IMR-90 (cell line): ENCODE measurements around the gene NUDT1. TPM values are rescaled to one million over a fixed set of nuclear protein-coding genes. Genes with fewer than 3 reads are reported as not detected.

Experiments used
- ATAC-seq: fragments of 200-7000 bp; cut with Tn5 transposase; 2 replicates; pipeline ENCODE4 v1.9.1; 2020; ENCODE audit warnings: low read depth, mild to moderate bottlenecking, moderate library complexity
- BruUV-seq: library from RNA; stranded (reverse); fragments of 400-500 nt; replicated peaks from 2 replicates; lab custom pipeline; 2021; lab: Mats Ljungman, UMichigan
- CTCF ChIA-PET: fragments of 300-600 bp; formaldehyde crosslinking; extraction: SDS; loops from one replicate; lab custom pipeline; 2021; ENCODE audit warnings: antibody characterized with exemption; lab: Yijun Ruan, JAX
- POLR2A ChIA-PET: fragments of 300-600 bp; sonication (Branson Sonifier 250); formaldehyde crosslinking; loops from one replicate; lab custom pipeline; 2022; ENCODE audit warnings: antibody characterized with exemption; ENCODE audit not compliant: unreplicated experiment; lab: Charles Lee
- DNase-seq: peaks from one replicate; pipeline ENCODE4 v3.0.0; 2013
- H2AFZ ChIP-seq: replicated peaks from 2 replicates; pipeline ENCODE3; 2013; ENCODE audit warnings: low read length, mild to moderate bottlenecking; ENCODE audit not compliant: poor library complexity
- H2AK5ac ChIP-seq: 2 replicates; pipeline ENCODE4 v1.6.1; 2013; ENCODE audit warnings: low read depth, low read length, inconsistent platforms
- H2AK9ac ChIP-seq: replicated peaks from 2 replicates; pipeline ENCODE3; 2013; ENCODE audit warnings: mild to moderate bottlenecking, low read depth, low read length, moderate library complexity; ENCODE audit not compliant: poor library complexity
- H2BK120ac ChIP-seq: 2 replicates; pipeline ENCODE4 v1.6.1; 2013; ENCODE audit warnings: low read depth, low read length, inconsistent platforms
- H2BK15ac ChIP-seq: 3 replicates; pipeline ENCODE4 v1.6.1; 2013; ENCODE audit warnings: low read depth, low read length, inconsistent platforms
- H2BK20ac ChIP-seq: 2 replicates; pipeline ENCODE4 v1.6.1; 2013; ENCODE audit warnings: low read depth, mild to moderate bottlenecking, inconsistent platforms, low read length, moderate library complexity
- H2BK5ac ChIP-seq: 2 replicates; pipeline ENCODE4 v1.6.1; 2013; ENCODE audit warnings: mild to moderate bottlenecking, low read depth, low read length, inconsistent platforms; ENCODE audit not compliant: poor library complexity, severe bottlenecking
- H3K14ac ChIP-seq: replicated peaks from 2 replicates; pipeline ENCODE4 v1.6.1; 2013; ENCODE audit warnings: low read depth, low read length, inconsistent platforms
- H3K18ac ChIP-seq: 2 replicates; pipeline ENCODE4 v1.6.1; 2013; ENCODE audit warnings: low read depth, low read length, control low read depth
- H3K23ac ChIP-seq: 2 replicates; pipeline ENCODE4 v1.6.1; 2013; ENCODE audit warnings: low read depth, low read length, inconsistent platforms
- H3K27ac ChIP-seq: 2 replicates; pipeline ENCODE4 v1.5.1; 2013; ENCODE audit warnings: mild to moderate bottlenecking, control low read depth, low read length; ENCODE audit not compliant: insufficient read depth
- H3K27me3 ChIP-seq: 2 replicates; pipeline ENCODE4 v1.6.1; 2013; ENCODE audit warnings: low read length; ENCODE audit not compliant: control insufficient read depth, insufficient read depth
- H3K36me3 ChIP-seq: 2 replicates; pipeline ENCODE4 v1.6.1; 2013; ENCODE audit warnings: low read length, mixed read lengths; ENCODE audit not compliant: control insufficient read depth, insufficient read depth
- H3K4ac ChIP-seq: 2 replicates; pipeline ENCODE4 v1.6.1; 2013; ENCODE audit warnings: low read depth, low read length, inconsistent platforms
- H3K4me1 ChIP-seq: 2 replicates; pipeline ENCODE4 v1.6.1; 2013; ENCODE audit warnings: low read length, mixed read lengths; ENCODE audit not compliant: control insufficient read depth, insufficient read depth
- H3K4me2 ChIP-seq: 2 replicates; pipeline ENCODE4 v1.6.1; 2013; ENCODE audit warnings: low read depth, mild to moderate bottlenecking, control low read depth, low read length, moderate library complexity
- H3K4me3 ChIP-seq: 2 replicates; pipeline ENCODE4 v1.5.1; 2013; ENCODE audit warnings: low read depth, mild to moderate bottlenecking, control low read depth, low read length, moderate library complexity; ENCODE audit not compliant: insufficient read depth
- H3K56ac ChIP-seq: 2 replicates; pipeline ENCODE4 v1.6.1; 2013; ENCODE audit warnings: low read length, inconsistent platforms; ENCODE audit not compliant: insufficient read depth; ENCODE audit errors: extremely low read depth
- H3K79me1 ChIP-seq, 2 experiments: 2 replicates each; pipeline ENCODE4 v1.6.1; 2013; ENCODE audit warnings: low read length in 2 of 2, inconsistent platforms in 1 of 2, low read depth in 1 of 2
- H3K9ac ChIP-seq: 2 replicates; pipeline ENCODE4 v1.6.1; 2013; ENCODE audit warnings: low read depth, low read length, control low read depth
- H3K9me1 ChIP-seq: 2 replicates; pipeline ENCODE4 v1.6.1; 2013; ENCODE audit warnings: low read length, inconsistent platforms; ENCODE audit not compliant: insufficient read depth
- H3K9me3 ChIP-seq: 2 replicates; pipeline ENCODE4 v1.6.1; 2013; ENCODE audit warnings: low read length; ENCODE audit not compliant: control insufficient read depth, insufficient read depth
- H4K20me1 ChIP-seq: 2 replicates; pipeline ENCODE4 v1.6.1; 2013; ENCODE audit warnings: low read length, inconsistent platforms; ENCODE audit not compliant: insufficient read depth
- H4K5ac ChIP-seq: 2 replicates; pipeline ENCODE4 v1.6.1; 2013; ENCODE audit warnings: mild to moderate bottlenecking, low read depth, low read length, control low read depth
- H4K8ac ChIP-seq, 2 experiments: 2 replicates each; pipeline ENCODE4 v1.6.1; 2013; ENCODE audit warnings: low read depth in 2 of 2, low read length in 2 of 2, control low read depth in 1 of 2, inconsistent platforms in 1 of 2
- H4K91ac ChIP-seq: 2 replicates; pipeline ENCODE4 v1.6.1; 2013; ENCODE audit warnings: low read depth, low read length, inconsistent platforms; ENCODE audit not compliant: insufficient read depth
- BHLHE40 ChIP-seq: fragments of 150-350 bp; IDR thresholded peaks from 2 replicates; pipeline ENCODE4 v1.6.1; 2016; ENCODE audit warnings: mild to moderate bottlenecking, low read depth, low read length
- CHD1 ChIP-seq: IDR thresholded peaks from 2 replicates; pipeline ENCODE4 v1.6.1; 2012; ENCODE audit warnings: low read depth, low read length, improper control_type of control experiment
- MAZ ChIP-seq: IDR thresholded peaks from 2 replicates; pipeline ENCODE4 v1.6.1; 2012; ENCODE audit warnings: low read depth, mild to moderate bottlenecking, low read length, improper control_type of control experiment, moderate library complexity, borderline replicate concordance
- USF2 ChIP-seq: fragments of 150-350 bp; IDR thresholded peaks from 2 replicates; pipeline ENCODE4 v1.6.1; 2017; ENCODE audit warnings: mild to moderate bottlenecking, antibody characterized with exemption, low read length, low read depth
- WGBS, 2 experiments: methylation state at CpG; one replicate each; pipeline versions ENCODE4 v1.1.5 to v1.1.7; 2013; ENCODE audit warnings: missing lambda C conversion rate in 2 of 2; ENCODE audit not compliant: insufficient read length in 1 of 2; ENCODE audit errors: extremely low coverage in 2 of 2; 5-methylcytosine and 5-hydroxymethylcytosine counted together
- dilution Hi-C: fragments of 300-500 bp; cut with HindIII; formaldehyde crosslinking; loops from one replicate; pipeline ENCODE4 v1.14.3; 2018; ENCODE audit warnings: low sequenced_read_pairs; ENCODE audit not compliant: unreplicated experiment
- in situ Hi-C: fragments of 300-500 bp; cut with MboI; formaldehyde crosslinking; loops from 3 replicates; pipeline ENCODE4 v1.14.3; 2019; ENCODE audit warnings: low sequenced_read_pairs, inconsistent platforms, mixed read lengths
- intact Hi-C: fragments of 100-400 bp; cut with micrococcal nuclease; formaldehyde crosslinking; loops from 2 replicates; pipeline ENCODE4 v1.10.0; 2022
- polyA plus RNA-seq, 3 experiments: library from polyadenylated mRNA; depleted of rRNA; stranded (reverse); fragments of >200 nt; gene quantifications; 2 replicates each; pipeline ENCODE4 v1.2.3, GENCODE V29; 2012; ENCODE audit warnings: low replicate concordance in 1 of 3
- total RNA-seq: library from RNA; depleted of rRNA; stranded (reverse); fragments of >200 nt; gene quantifications from 2 replicates; pipeline ENCODE4 v1.2.3, GENCODE V29; 2012

Gene NUDT1
- total and polyA plus RNA-seq, 2 of the 4 experiments (the other 2 are of a cell fraction) = 33.4 to 49.1 TPM

GRCh38 chr7:2245883-2246675 lies 4.1 kb downstream of the NUDT1 start:
- H3K23ac ChIP-seq = no peak overlapping the region
- no peak overlapping the region for H2BK15ac ChIP-seq
- no peak overlapping the region for H2AK5ac ChIP-seq
- no peak overlapping the region for H2BK20ac ChIP-seq
- dilution Hi-C loops = no loop called here
- TF ChIP-seq CHD1 (no peak), BHLHE40 (no peak), MAZ (no peak), USF2 (no peak)
- ATAC-seq (no peak), DNase-seq (no peak)
- no peak overlapping the region for H3K27ac ChIP-seq
- no peak overlapping the region for H3K4me2 ChIP-seq
- no TSS peak for BruUV-seq
- no peak overlapping the region for H2AFZ ChIP-seq
- no peak overlapping the region for H3K9ac ChIP-seq
- peaks cover 32% of the 10 kb centered on the region for H3K9me1 ChIP-seq
- no peak overlapping the region for H4K91ac ChIP-seq
- peak overlapping the region; percentile 15; the same call in 1 of the 2 replicates for H3K4ac ChIP-seq
- H4K5ac ChIP-seq = no peak overlapping the region
- no peak overlapping the region for H3K56ac ChIP-seq
- POLR2A ChIA-PET = no interaction called here
- no peak overlapping the region for H2AK9ac ChIP-seq
- in situ Hi-C loops = no loop called here
- no peak overlapping the region for H3K4me3 ChIP-seq
- peaks cover 12 to 59% of the 10 kb centered on the region in 2 experiments for H3K79me1 ChIP-seq
- no peak overlapping the region for H2BK5ac ChIP-seq
- H3K4me1 ChIP-seq = peaks cover 19% of the 10 kb centered on the region
- no peak overlapping the region for H2BK120ac ChIP-seq
- H3K27me3 ChIP-seq = no peaks in the 10 kb centered on the region
- H3K18ac ChIP-seq = no peak overlapping the region
- peaks cover 6% of the 10 kb centered on the region; the same call in 1 of the 2 replicates for H4K20me1 ChIP-seq
- intact Hi-C loops = loop anchor here (5.0 kb wide), 2 partner anchors 66 to 221 kb away; partner anchors contain the start of gene SNX8
- no peaks in the 10 kb centered on the region for H3K36me3 ChIP-seq
- H3K14ac ChIP-seq = no peak overlapping the region
- WGBS, 2 experiments = 86% methylated on average over 9 of the region's 22 CpGs; no CpG with 5 or more reads in 1 of the 2 experiments
- CTCF ChIA-PET = no interaction called here
- H3K9me3 ChIP-seq = no peaks in the 10 kb centered on the region
- H4K8ac ChIP-seq = no peak overlapping the region
